IPS-18c (cell line): ENCODE measurements around the gene AMMECR1.
"Not testable (repeated sequence)": the region's sequence is repeated elsewhere in the genome, so short reads cannot be mapped to it uniquely, and the experiment has no call there.

Experiments
- H3K4me3 ChIP-seq: 2 replicates; pipeline ENCODE4 v1.7.0; 2013; ENCODE audit warnings: low read depth, mild to moderate bottlenecking, low read length, moderate library complexity; ENCODE audit not compliant: insufficient read depth
- H3K9me3 ChIP-seq: one replicate; pipeline ENCODE4 v1.6.1; 2013; ENCODE audit warnings: mild to moderate bottlenecking, low read length, moderate library complexity; ENCODE audit not compliant: control insufficient read depth, insufficient read depth

AMMECR1 gene

GRCh38 chrX:110170029-110170428 is 147.9 kb downstream of the AMMECR1 start:
- Histone ChIP-seq H3K4me3 (no peak overlapping the region), H3K9me3 (no peaks in the 10 kb centered on the region)

- H3K9me3 ChIP-seq = no peaks in the 10 kb centered on the region
- H3K4me3 ChIP-seq = no peak overlapping the region
Measured at GRCh38 chrX:110168585-110168984, 149.3 kb downstream of the AMMECR1 start.

- H3K9me3 ChIP-seq = no peaks in the 10 kb centered on the region
- H3K4me3 ChIP-seq = no peak overlapping the region
Measured at GRCh38 chrX:110167952-110168451, 149.9 kb downstream of the AMMECR1 start.

DNA sequence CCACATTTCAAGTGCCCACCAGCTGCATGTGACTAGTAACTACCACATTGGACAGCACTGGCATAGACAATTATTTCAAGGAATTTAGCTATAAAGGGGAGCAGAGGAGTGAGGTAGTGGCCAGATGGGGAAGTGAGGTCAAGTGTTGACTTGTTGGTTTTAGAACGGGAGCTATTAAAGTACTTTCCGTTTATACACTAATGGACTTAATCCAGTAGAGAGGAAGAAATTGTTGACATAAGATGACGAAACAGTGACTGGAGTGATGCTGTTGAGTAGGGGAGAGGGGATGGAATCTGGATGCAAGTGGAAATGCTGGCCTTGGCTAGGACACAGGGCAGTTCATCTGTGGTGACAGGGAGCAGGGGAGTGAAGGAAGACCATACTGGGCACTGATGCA is 154.4 kb downstream of the AMMECR1 start:
- Histone ChIP-seq H3K9me3 (no peaks in the 10 kb centered on the region), H3K4me3 (no peak overlapping the region)

DNA sequence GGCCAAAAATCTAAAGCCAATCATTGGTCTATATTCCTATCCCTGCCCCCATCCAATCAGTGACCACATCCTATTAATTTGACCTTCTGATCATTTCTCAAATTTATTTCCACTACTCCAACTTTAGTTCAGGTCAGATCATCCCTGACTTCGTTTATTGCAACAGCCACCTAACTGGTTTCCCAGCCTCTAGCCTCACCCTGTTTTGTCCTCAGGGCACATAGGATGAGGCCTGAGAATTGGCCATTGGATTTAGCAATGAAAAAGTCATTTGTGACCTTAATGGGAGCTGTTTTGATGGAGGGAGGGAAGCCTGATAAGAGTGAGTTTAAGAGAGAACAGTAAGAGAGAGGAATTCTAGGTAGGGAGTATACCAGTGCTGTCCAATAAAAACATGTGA is 155.0 kb downstream of the AMMECR1 start:
- Histone ChIP-seq H3K9me3 (no peaks in the 10 kb centered on the region), H3K4me3 (no peak overlapping the region)

- no peak overlapping the region for H3K4me3 ChIP-seq
Measured at GRCh38 chrX:110162131-110162530, 155.8 kb downstream of the AMMECR1 start.

DNA sequence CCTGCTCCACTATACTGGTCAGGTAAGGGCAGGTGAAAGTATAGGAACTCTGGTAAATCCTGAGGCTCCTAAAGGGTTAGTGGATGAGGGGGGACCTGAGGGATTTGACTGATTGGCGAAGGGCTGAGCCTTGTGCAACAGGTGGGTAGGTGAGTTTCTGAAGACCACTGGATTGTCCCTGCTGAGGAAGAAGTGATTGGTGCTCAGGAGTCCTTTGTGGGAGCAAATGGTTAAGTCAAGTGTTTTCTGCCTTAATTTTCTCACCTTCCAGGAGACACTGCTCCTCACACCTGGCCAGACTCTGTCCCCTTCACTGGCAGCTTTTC is 156.6 kb downstream of the AMMECR1 start:
- no peaks in the 10 kb centered on the region for H3K9me3 ChIP-seq
- H3K4me3 ChIP-seq = no peak overlapping the region

More at GRCh38 chrX:110162131-110162530, 155.8 kb downstream of the AMMECR1 start:
- no peaks in the 10 kb centered on the region for H3K9me3 ChIP-seq

- no peak overlapping the region for H3K4me3 ChIP-seq
- H3K9me3 ChIP-seq = no peaks in the 10 kb centered on the region
Measured at GRCh38 chrX:110159865-110160264, 158.0 kb downstream of the AMMECR1 start.

GRCh38 chrX:110159235-110159634 is 158.7 kb downstream of the AMMECR1 start:
- H3K9me3 ChIP-seq = no peaks in the 10 kb centered on the region
- no peak overlapping the region for H3K4me3 ChIP-seq

- Histone ChIP-seq H3K4me3 (no peak overlapping the region), H3K9me3 (no peaks in the 10 kb centered on the region)
Measured at GRCh38 chrX:110157444-110157843, 160.4 kb downstream of the AMMECR1 start.

GRCh38 chrX:110156167-110156754 is 161.6 kb downstream of the AMMECR1 start:
- no peaks in the 10 kb centered on the region for H3K9me3 ChIP-seq
- H3K4me3 ChIP-seq = no peak overlapping the region

DNA sequence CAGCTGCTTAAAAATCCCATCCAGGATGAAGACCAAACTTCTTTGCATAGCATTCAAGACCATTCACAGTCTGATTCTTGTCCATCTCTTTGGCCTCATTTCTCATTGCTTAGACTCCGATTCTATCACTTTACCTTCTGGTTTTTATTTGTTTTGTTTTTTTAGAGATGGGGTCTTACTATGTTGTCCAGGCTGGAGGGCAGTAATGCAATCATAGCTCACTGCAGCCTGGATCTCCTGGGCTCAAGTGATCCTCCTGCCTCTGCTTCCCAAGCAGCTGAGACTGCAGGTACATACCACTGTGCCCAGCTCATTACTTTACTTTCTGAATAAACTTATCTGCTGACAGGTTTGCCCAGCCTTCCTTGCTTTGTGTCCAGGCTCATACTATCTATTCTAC is 162.1 kb downstream of the AMMECR1 start:
- Histone ChIP-seq H3K9me3 (no peaks in the 10 kb centered on the region), H3K4me3 (no peak overlapping the region)

- H3K9me3 ChIP-seq = not testable (repeated sequence)
Measured at GRCh38 chrX:110154328-110154727, 163.6 kb downstream of the AMMECR1 start.

GRCh38 chrX:110153896-110154295 is 164.0 kb downstream of the AMMECR1 start:
- no peak overlapping the region for H3K4me3 ChIP-seq

More at GRCh38 chrX:110154328-110154727, 163.6 kb downstream of the AMMECR1 start:
- H3K4me3 ChIP-seq = not testable (repeated sequence)

GRCh38 chrX:110153244-110153643 is 164.6 kb downstream of the AMMECR1 start:
- Histone ChIP-seq H3K9me3 (no peaks in the 10 kb centered on the region), H3K4me3 (no peak overlapping the region)

More at GRCh38 chrX:110153896-110154295, 164.0 kb downstream of the AMMECR1 start:
- no peaks in the 10 kb centered on the region for H3K9me3 ChIP-seq

GRCh38 chrX:110146521-110146920 is 171.4 kb downstream of the AMMECR1 start:
- Histone ChIP-seq H3K9me3 (no peaks in the 10 kb centered on the region), H3K4me3 (no peak overlapping the region)

GRCh38 chrX:110145854-110146253 is 172.0 kb downstream of the AMMECR1 start:
- H3K9me3 ChIP-seq = no peaks in the 10 kb centered on the region

DNA sequence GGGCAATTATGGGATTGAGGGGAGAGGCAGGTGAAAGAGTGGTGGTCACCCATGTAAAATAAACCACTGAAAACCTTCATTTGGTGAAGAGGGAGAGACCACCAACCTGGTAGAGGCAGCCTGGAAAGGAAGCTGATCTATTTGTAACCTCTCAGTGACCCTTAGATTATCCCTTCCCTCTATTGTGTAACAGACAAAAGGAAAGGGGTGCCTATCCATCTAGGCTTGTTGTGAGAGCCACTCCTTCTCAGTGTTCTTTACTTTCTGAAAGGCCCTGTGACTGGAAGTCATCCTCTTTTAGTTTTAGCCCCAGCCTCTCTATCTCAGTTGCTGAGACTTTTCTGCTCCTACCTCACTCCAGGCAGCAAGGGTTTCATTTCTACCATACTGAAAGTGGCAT is 172.6 kb downstream of the AMMECR1 start:
- H3K4me3 ChIP-seq = no peak overlapping the region
- H3K9me3 ChIP-seq = no peaks in the 10 kb centered on the region

More at GRCh38 chrX:110145854-110146253, 172.0 kb downstream of the AMMECR1 start:
- H3K4me3 ChIP-seq = no peak overlapping the region
